CD4-positive, alpha-beta T cell (primary cell): ENCODE results near the gene FCRLA. TPM values are rescaled to one million over a fixed set of nuclear protein-coding genes. Genes with fewer than 3 reads are reported as not detected.

ENCODE experiments used
- ATAC-seq: fragments of 200-7000 bp; cut with Tn5 transposase; one replicate; pipeline ENCODE4 v1.10.0; 2022; ENCODE audit warnings: mild to moderate bottlenecking; ENCODE audit not compliant: poor library complexity
- CTCF ChIA-PET: fragments of 350-600 bp; sonication (Branson Sonifier 250); formaldehyde crosslinking; loops from one replicate; lab custom pipeline; 2021; ENCODE audit warnings: antibody characterized with exemption, inconsistent platforms; lab: Charles Lee
- POLR2A ChIA-PET: fragments of 350-600 bp; sonication (Branson Sonifier 250); formaldehyde crosslinking; loops from one replicate; lab custom pipeline; 2021; ENCODE audit warnings: antibody characterized with exemption, inconsistent platforms; lab: Charles Lee
- DNase-seq, 14 experiments: peaks; one replicate each; pipeline ENCODE4 v3.0.0-alpha.2; 2013 to 2020; ENCODE audit warnings: mixed read lengths in 2 of 14
- H3K27ac ChIP-seq, 2 donors: one replicate each; pipeline versions ENCODE4 v1.5.1 to v1.7.0; 2013; ENCODE audit warnings: low read length in 2 of 2, low read depth in 1 of 2, mild to moderate bottlenecking in 1 of 2
- H3K27me3 ChIP-seq, 2 experiments: 1 replicate in 1 of 2; 2 replicates in 1 of 2; pipeline versions ENCODE4 v1.6.1 to v1.7.0; 2013; ENCODE audit warnings: low read length in 2 of 2, control low read depth in 1 of 2, mild to moderate bottlenecking in 1 of 2, moderate library complexity in 1 of 2; ENCODE audit not compliant: insufficient read depth in 2 of 2, control insufficient read depth in 1 of 2
- H3K36me3 ChIP-seq: one replicate; pipeline ENCODE4 v1.6.1; 2013; ENCODE audit warnings: low read length, control low read depth; ENCODE audit not compliant: insufficient read depth
- H3K4me1 ChIP-seq: one replicate; pipeline ENCODE4 v1.6.1; 2013; ENCODE audit warnings: low read length, control low read depth; ENCODE audit not compliant: insufficient read depth
- H3K4me3 ChIP-seq: one replicate; pipeline ENCODE4 v1.5.1; 2013; ENCODE audit warnings: mild to moderate bottlenecking, low read length, moderate library complexity
- H3K9me3 ChIP-seq, 2 experiments: 1 replicate in 1 of 2; 2 replicates in 1 of 2; pipeline versions ENCODE4 v1.6.1 to v1.7.0; 2013; ENCODE audit warnings: low read length in 2 of 2, mild to moderate bottlenecking in 2 of 2, control low read depth in 1 of 2, moderate library complexity in 1 of 2; ENCODE audit not compliant: control insufficient read depth in 1 of 2, insufficient read depth in 1 of 2
- H3K27ac Mint-ChIP-seq: one replicate; pipeline ENCODE4 v1.8.0; 2020; ENCODE audit warnings: mixed read lengths
- H3K27me3 Mint-ChIP-seq: one replicate; pipeline ENCODE4 v1.8.0; 2021; ENCODE audit warnings: mixed read lengths
- H3K36me3 Mint-ChIP-seq: one replicate; pipeline ENCODE4 v1.8.0; 2021; ENCODE audit warnings: low read depth, mixed read lengths
- H3K4me1 Mint-ChIP-seq: one replicate; pipeline ENCODE4 v1.8.0; 2021; ENCODE audit warnings: low read depth, mixed read lengths
- H3K4me3 Mint-ChIP-seq: one replicate; pipeline ENCODE4 v1.8.0; 2020; ENCODE audit warnings: mild to moderate bottlenecking, mixed read lengths
- H3K9me3 Mint-ChIP-seq: one replicate; pipeline ENCODE4 v1.8.0; 2020; ENCODE audit warnings: mixed read lengths
- CTCF ChIP-seq: fragments of 200-600 bp; IDR thresholded peaks from one replicate; pipeline ENCODE4 v1.8.0; 2022; ENCODE audit warnings: antibody characterized with exemption, mild to moderate bottlenecking
- intact Hi-C, 2 experiments: fragments of 100-400 bp; cut with DNase I in 1 of 2; cut with micrococcal nuclease in 1 of 2; formaldehyde crosslinking; loops; one replicate each; pipeline versions ENCODE4 v1.15.1 to v1.9.0; 2023 to 2025; cut with DNase I, micrococcal nuclease
- total RNA-seq, 174 experiments: library from RNA in 2 of 174; stranded (reverse) in 2 of 174; gene quantifications; one replicate each; pipeline ENCODE4 v1.2.3 and lab custom pipeline; 2021 to 2026

FCRLA gene
- total RNA-seq, 2 experiments from 2014 or later, result not detected

DNA sequence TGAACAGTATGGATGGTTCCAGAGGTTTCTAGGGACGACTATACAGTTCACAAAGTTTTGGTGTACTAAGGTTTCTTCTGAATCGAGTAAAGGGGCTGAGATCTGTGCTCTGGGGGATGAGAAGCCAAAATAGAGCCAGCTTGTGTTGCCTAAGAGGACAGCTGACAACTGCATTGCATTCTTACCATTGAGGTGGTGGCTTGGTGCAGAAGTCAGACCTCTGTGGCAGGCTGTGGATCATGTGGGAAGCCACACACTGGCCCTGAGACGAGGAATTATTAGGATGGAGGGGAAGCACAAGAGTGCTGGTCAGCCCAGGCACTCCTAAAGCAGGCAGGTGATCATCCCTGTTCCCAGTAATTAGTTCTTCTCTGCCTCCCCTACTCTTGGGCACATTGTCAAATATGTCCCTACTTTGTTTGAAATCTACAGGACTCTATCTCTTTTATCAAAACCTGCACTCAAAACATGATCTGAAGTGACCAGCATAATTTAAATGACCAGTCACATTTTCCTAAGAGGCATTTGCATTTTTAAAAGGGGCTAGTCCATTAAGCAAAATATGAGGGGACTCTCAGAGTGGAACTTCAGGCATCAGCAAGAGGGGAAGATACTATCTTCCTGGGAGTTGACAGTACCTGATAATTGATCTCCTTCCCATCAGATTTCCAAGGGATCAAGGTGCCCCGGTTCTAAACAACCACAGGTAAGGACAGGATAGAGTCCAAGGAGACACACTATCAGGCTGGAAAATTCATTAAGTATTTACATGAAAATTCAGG lies 14.1 kb downstream of the FCRLA start, which contains the start of gene FCRLB:
FCRLB (plus strand) TSS at position 589 of the 782 bp plus-strand sequence. CDS start 1,129 bp downstream, outside the sequence.
- no peaks in the 10 kb centered on the region for H3K36me3 Mint-ChIP-seq
- ChIA-PET POLR2A (no interaction called here), CTCF (no interaction called here)
- H3K27ac ChIP-seq, result no peak within 1 kb of the TSS
- H3K27me3 ChIP-seq, result peaks cover 0 to 3% of the 10 kb centered on the region in 2 experiments
- H3K4me1 ChIP-seq, result peaks cover 8% of the 10 kb centered on the region
- H3K9me3 Mint-ChIP-seq, result no peaks in the 10 kb centered on the region
- H3K36me3 ChIP-seq, result no peaks in the 10 kb centered on the region
- ATAC-seq, result no peak
- H3K4me3 Mint-ChIP-seq, result no peak within 1 kb of the TSS
- no peak for DNase-seq
- no peaks in the 10 kb centered on the region for H3K9me3 ChIP-seq
- no peak for TF ChIP-seq CTCF
- peaks cover 13% of the 10 kb centered on the region for H3K4me1 Mint-ChIP-seq
- intact Hi-C loops, result no loop called here
- no peak within 1 kb of the TSS for H3K27ac Mint-ChIP-seq
- no peak within 1 kb of the TSS for H3K4me3 ChIP-seq
- peaks cover 21% of the 10 kb centered on the region for H3K27me3 Mint-ChIP-seq

- ChIA-PET POLR2A (no interaction called here), CTCF (no interaction called here)
- H3K27ac ChIP-seq, result no peak overlapping the region
- H3K9me3 Mint-ChIP-seq, result no peaks in the 10 kb centered on the region
- intact Hi-C loops, result no loop called here
- H3K4me1 Mint-ChIP-seq, result peaks cover 14% of the 10 kb centered on the region
- no peaks in the 10 kb centered on the region for H3K9me3 ChIP-seq
- H3K4me1 ChIP-seq, result peaks cover 10% of the 10 kb centered on the region
- peaks cover 21% of the 10 kb centered on the region for H3K27me3 Mint-ChIP-seq
- H3K36me3 Mint-ChIP-seq, result no peaks in the 10 kb centered on the region
- H3K4me3 Mint-ChIP-seq, result no peak overlapping the region
- H3K27ac Mint-ChIP-seq, result no peak overlapping the region
- DNase-seq, result peak in 2 of 14 experiments; percentile 55 to 64
- H3K4me3 ChIP-seq, result no peak overlapping the region
- H3K27me3 ChIP-seq, result peaks cover 0 to 3% of the 10 kb centered on the region in 2 experiments
- ATAC-seq, result no peak
- no peak for TF ChIP-seq CTCF
- no peaks in the 10 kb centered on the region for H3K36me3 ChIP-seq
Observed at GRCh38 chr1:161721738-161722343, 14.8 kb downstream of the FCRLA start.

DNA sequence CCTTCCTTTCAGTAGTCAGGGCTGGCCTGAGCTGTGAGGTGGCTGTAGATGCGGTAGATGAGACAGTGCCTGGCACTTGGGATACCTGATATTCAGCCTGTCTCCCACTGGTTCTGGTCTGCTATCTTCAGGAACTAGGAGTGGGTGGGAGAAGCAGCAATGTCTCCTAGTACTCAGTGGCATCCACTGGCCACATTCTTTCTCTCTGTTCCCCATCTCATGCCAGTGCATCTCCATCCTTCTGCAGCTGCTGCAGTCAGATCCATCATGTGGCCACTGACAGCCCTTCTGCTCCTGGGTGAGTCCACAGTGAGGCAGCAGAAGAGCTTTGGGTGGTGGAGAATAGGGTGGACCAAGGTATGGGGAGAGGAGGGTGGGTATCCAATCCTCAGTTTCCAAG lies 15.4 kb downstream of the FCRLA start:
- no peak for ATAC-seq
- H3K36me3 Mint-ChIP-seq, result peaks cover under 1% of the 10 kb centered on the region
- H3K9me3 Mint-ChIP-seq, result no peaks in the 10 kb centered on the region
- ChIA-PET CTCF (interaction anchor here (1.5 kb wide), 1 partner anchor 19 kb away, joined by 3 read pairs; no protein-coding TSS in a partner anchor), POLR2A (no interaction called here)
- H3K9me3 ChIP-seq, result no peaks in the 10 kb centered on the region
- H3K27ac Mint-ChIP-seq, result no peak overlapping the region
- TF ChIP-seq CTCF, result no peak
- no peak for DNase-seq
- H3K4me3 Mint-ChIP-seq, result no peak overlapping the region
- intact Hi-C loops, result no loop called here
- no peak overlapping the region for H3K4me3 ChIP-seq
- no peaks in the 10 kb centered on the region for H3K36me3 ChIP-seq
- H3K27ac ChIP-seq, result no peak overlapping the region
- peaks cover 16% of the 10 kb centered on the region for H3K27me3 Mint-ChIP-seq
- H3K4me1 ChIP-seq, result peaks cover 14% of the 10 kb centered on the region
- peaks cover 0 to 3% of the 10 kb centered on the region in 2 experiments for H3K27me3 ChIP-seq
- peaks cover 15% of the 10 kb centered on the region for H3K4me1 Mint-ChIP-seq
